GM12878 (cell line): ENCODE results near the gene KHDC1. TPM values are rescaled to one million over a fixed set of nuclear protein-coding genes. Genes with fewer than 3 reads are reported as not detected.

Experiments
- ATAC-seq: fragments of 200-7000 bp; cut with Tn5 transposase; 3 replicates; pipeline ENCODE4 v1.9.1; 2020; ENCODE audit warnings: mild to moderate bottlenecking, moderate library complexity
- BruUV-seq: library from RNA; stranded (reverse); fragments of 400-500 nt; replicated peaks from 2 replicates; lab custom pipeline; 2021; lab: Mats Ljungman, UMichigan
- CTCF ChIA-PET: fragments of 300-600 bp; sonication (Branson Sonifier 250); formaldehyde crosslinking; extraction: SDS; loops from one replicate; lab custom pipeline; 2021; ENCODE audit warnings: inconsistent platforms; lab: Yijun Ruan, JAX
- POLR2A ChIA-PET: fragments of 350-600 bp; formaldehyde crosslinking; extraction: SDS; loops from one replicate; lab custom pipeline; 2021; ENCODE audit warnings: inconsistent platforms; lab: Charles Lee
- RAD21 ChIA-PET: fragments of 300-600 bp; sonication (Branson Sonifier 250); formaldehyde crosslinking; loops from one replicate; lab custom pipeline; 2023; ENCODE audit warnings: antibody characterized with exemption; ENCODE audit not compliant: unreplicated experiment; lab: Charles Lee
- SMC1A ChIA-PET: fragments of 300-600 bp; sonication (Branson Sonifier 250); formaldehyde crosslinking; loops from one replicate; lab custom pipeline; 2023; ENCODE audit not compliant: unreplicated experiment, uncharacterized antibody; lab: Charles Lee
- DNase-seq: peaks from one replicate; pipeline ENCODE4 v3.0.0-alpha.2; 2011; ENCODE audit warnings: low read depth, low spot score
- FAIRE-seq: peaks from 3 replicates; lab custom pipeline; 2011; peaks lifted over from hg19 to GRCh38; lab: Jason Lieb, UNC
- H2AFZ ChIP-seq: 2 replicates; pipeline ENCODE4 v1.6.0; 2011; ENCODE audit warnings: low read depth, low read length, control low read depth; ENCODE audit not compliant: control insufficient read depth
- H3K27ac ChIP-seq: 2 replicates; pipeline ENCODE4 v1.5.1; 2011; ENCODE audit warnings: control low read depth; ENCODE audit not compliant: control insufficient read depth, insufficient read depth
- H3K27me3 ChIP-seq, 2 experiments: replicated peaks in 1 of 2; 2 replicates each; pipeline versions ENCODE4 v1.6.0 to v1.6.1; 2011; ENCODE audit warnings: low read length in 1 of 2; ENCODE audit not compliant: control insufficient read depth in 2 of 2, insufficient read depth in 2 of 2
- H3K36me3 ChIP-seq, 2 experiments: 2 replicates each; pipeline ENCODE4 v1.5.1; 2011; ENCODE audit warnings: low read length in 1 of 2; ENCODE audit not compliant: control insufficient read depth in 2 of 2, insufficient read depth in 2 of 2
- H3K4me1 ChIP-seq: 2 replicates; pipeline ENCODE4 v1.6.1; 2011; ENCODE audit warnings: mild to moderate bottlenecking, low read length, moderate library complexity, mixed read lengths; ENCODE audit not compliant: control insufficient read depth, insufficient read depth
- H3K4me2 ChIP-seq: 2 replicates; pipeline ENCODE4 v1.6.0; 2011; ENCODE audit warnings: control low read depth; ENCODE audit not compliant: control insufficient read depth, insufficient read depth
- H3K4me3 ChIP-seq: fragments of 200-600 bp; sonication (generic); 2 replicates; pipeline ENCODE4 v1.5.1; 2016
- H3K79me2 ChIP-seq: 2 replicates; pipeline ENCODE4 v1.6.0; 2011; ENCODE audit warnings: low read length; ENCODE audit not compliant: control insufficient read depth, insufficient read depth
- H3K9ac ChIP-seq: 2 replicates; pipeline ENCODE4 v1.8.0; 2011; ENCODE audit warnings: low read length, control low read depth, mixed read lengths; ENCODE audit not compliant: control insufficient read depth, insufficient read depth
- H3K9me3 ChIP-seq: replicated peaks from 3 replicates; pipeline ENCODE4 v1.5.1; 2011; ENCODE audit warnings: mild to moderate bottlenecking, low read length; ENCODE audit not compliant: control insufficient read depth, insufficient read depth
- H4K20me1 ChIP-seq: 2 replicates; pipeline ENCODE4 v1.6.0; 2011; ENCODE audit not compliant: control insufficient read depth, insufficient read depth
- CBX3 ChIP-seq: fragments of 200-600 bp; sonication (generic); IDR thresholded peaks from 2 replicates; pipeline ENCODE4 v1.6.1; 2016; ENCODE audit warnings: low read depth, borderline replicate concordance
- CEBPB ChIP-seq, 2 experiments: fragments of 150-350 bp in 1 of 2; IDR thresholded peaks; 2 replicates each; pipeline ENCODE4 v1.6.1; 2012 to 2014; ENCODE audit warnings: low read depth in 2 of 2, low read length in 2 of 2, borderline replicate concordance in 1 of 2, inconsistent platforms in 1 of 2
- CUX1 ChIP-seq: IDR thresholded peaks from 2 replicates; pipeline ENCODE4 v1.6.1; 2012; ENCODE audit warnings: improper control_type of control experiment, low read depth, low read length; ENCODE audit not compliant: insufficient replicate concordance
- EGR1 ChIP-seq, 2 experiments: IDR thresholded peaks; 1 replicate in 1 of 2; 2 replicates in 1 of 2; pipeline ENCODE4 v1.6.1; 2011 to 2012; ENCODE audit warnings: low read depth in 2 of 2, low read length in 2 of 2, borderline replicate concordance in 1 of 2, mild to moderate bottlenecking in 1 of 2, moderate library complexity in 1 of 2
- ESRRA ChIP-seq: IDR thresholded peaks from 2 replicates; pipeline ENCODE4 v1.6.1; 2012; ENCODE audit warnings: mild to moderate bottlenecking, low read length, improper control_type of control experiment
- ETV6 ChIP-seq, 2 experiments: fragments of 450-650 bp in 1 of 2; IDR thresholded peaks in 1 of 2; conservative IDR thresholded peaks in 1 of 2; 2 replicates each; pipeline ENCODE4 v1.6.1; 2014; ENCODE audit warnings: antibody characterized with exemption in 1 of 2, borderline replicate concordance in 1 of 2, low read depth in 1 of 2, mild to moderate bottlenecking in 1 of 2, moderate library complexity in 1 of 2
- IRF4 ChIP-seq: IDR thresholded peaks from 2 replicates; pipeline ENCODE4 v1.6.1; 2011; ENCODE audit warnings: low read depth, low read length
- JUND ChIP-seq: IDR thresholded peaks from 2 replicates; pipeline ENCODE4 v1.6.1; 2012; ENCODE audit warnings: low read depth, mild to moderate bottlenecking, low read length, improper control_type of control experiment, moderate library complexity
- LARP7 ChIP-seq: fragments of 450-650 bp; IDR thresholded peaks from 2 replicates; pipeline ENCODE4 v1.6.1; 2017; ENCODE audit warnings: mild to moderate bottlenecking
- MAX ChIP-seq: IDR thresholded peaks from 2 replicates; pipeline ENCODE4 v1.6.1; 2012; ENCODE audit warnings: low read depth, low read length, improper control_type of control experiment
- NBN ChIP-seq: fragments of 450-650 bp; IDR thresholded peaks from 2 replicates; pipeline ENCODE4 v1.6.1; 2016
- NFXL1 ChIP-seq: fragments of 450-650 bp; IDR thresholded peaks from 2 replicates; pipeline ENCODE4 v1.6.1; 2017; ENCODE audit warnings: antibody characterized with exemption, mild to moderate bottlenecking, borderline replicate concordance
- RFX5 ChIP-seq: IDR thresholded peaks from 2 replicates; pipeline ENCODE4 v1.6.1; 2011; ENCODE audit warnings: low read depth, low read length, improper control_type of control experiment
- TCF7 ChIP-seq: IDR thresholded peaks from 2 replicates; pipeline ENCODE4 v1.6.1; 2014; ENCODE audit warnings: antibody characterized with exemption, borderline replicate concordance
- WRNIP1 ChIP-seq: IDR thresholded peaks from 2 replicates; pipeline ENCODE4 v1.6.1; 2011; ENCODE audit warnings: low read depth, low read length, improper control_type of control experiment, borderline replicate concordance
- YBX1 ChIP-seq: fragments of 450-650 bp; IDR thresholded peaks from 2 replicates; pipeline ENCODE4 v1.6.1; 2016; ENCODE audit warnings: antibody characterized with exemption
- ZNF207 ChIP-seq: fragments of 450-650 bp; IDR thresholded peaks from 2 replicates; pipeline ENCODE4 v1.6.1; 2014; ENCODE audit warnings: antibody characterized with exemption, mild to moderate bottlenecking, borderline replicate concordance
- WGBS: methylation state at CpG from one replicate; pipeline ENCODE4 v1.1.6; 2016; ENCODE audit warnings: low lambda C conversion rate; ENCODE audit not compliant: insufficient replicate concordance, insufficient coverage; ENCODE audit errors: missing lambda C conversion rate; 5-methylcytosine and 5-hydroxymethylcytosine counted together
- in situ Hi-C: fragments of 300-500 bp; cut with MboI; formaldehyde crosslinking; loops from 9 replicates; pipeline ENCODE4 v1.14.3; 2018; ENCODE audit warnings: mixed read lengths
- intact Hi-C: fragments of 100-400 bp; cut with micrococcal nuclease; formaldehyde crosslinking; loops from one replicate; pipeline ENCODE4 v1.14.2; 2022; ENCODE audit not compliant: unreplicated experiment
- polyA plus RNA-seq, 11 experiments: library from polyadenylated mRNA; depleted of rRNA in 4 of 11; unstranded in 6 of 11; stranded (reverse) in 5 of 11; fragments of >200 nt; fragmentation: Nextera tagmentation in 4 of 11; fragmentation: Illumina TruSeq in 1 of 11; extraction: Ambion mirVana in 4 of 11; extraction: Trizol in 1 of 11; gene quantifications; 1 replicate in 1 of 11; 2 replicates in 10 of 11; pipeline versions ENCODE4 v1.2.1 to v1.2.3, GENCODE V29; 2011 to 2016; ENCODE audit warnings: inconsistent platforms in 2 of 11, missing spikeins in 2 of 11, low read depth in 1 of 11
- total RNA-seq, 4 experiments: library from RNA; depleted of rRNA in 3 of 4; stranded (reverse); fragments of >200 nt in 3 of 4; fragmentation: Illumina TruSeq in 1 of 4; extraction: Trizol in 1 of 4; gene quantifications; 2 replicates each; pipeline versions ENCODE4 v1.2.1 to v1.2.3, GENCODE V29; 2013 to 2021

The KHDC1 gene
- total and polyA plus RNA-seq, 10 of the 15 experiments (the other 5 are each of a cell fraction or from before 2014, with no cell fraction given) = 3.3 to 8.7 (median 6.3) TPM

- Histone ChIP-seq H3K9me3 (no peaks in the 10 kb centered on the region), H3K4me2 (no peak overlapping the region), H3K4me3 (no peak overlapping the region), H3K27ac (no peak overlapping the region), H3K36me3 (no peaks in the 10 kb centered on the region), H2AFZ (no peak overlapping the region), H3K79me2 (no peaks in the 10 kb centered on the region), H3K27me3 (no peaks in the 10 kb centered on the region), H3K9ac (no peak overlapping the region), H3K4me1 (no peaks in the 10 kb centered on the region), H4K20me1 (no peaks in the 10 kb centered on the region; the same call in 1 of the 2 replicates)
- no peak for DNase-seq
- intact Hi-C loops (no loop called here), in situ Hi-C loops (no loop called here)
- SMC1A ChIA-PET = no interaction called here
- WGBS = 42% methylated on average over 4 of the region's 4 CpGs
- no peak for ATAC-seq
- RAD21 ChIA-PET = no interaction called here
- CTCF ChIA-PET = interaction anchor here (0.9 kb wide), 1 partner anchor 789 kb away, joined by 3 read pairs; no protein-coding TSS in a partner anchor
- no TSS peak for BruUV-seq
- POLR2A ChIA-PET = no interaction called here
- FAIRE-seq = no peak
- TF ChIP-seq CUX1 (no peak), JUND (no peak), NFXL1 (no peak), NBN (no peak), IRF4 (no peak), LARP7 (no peak), WRNIP1 (no peak), ETV6 (conservative IDR thresholded peaks at IDR 0.05 in 1 of 2, IDR thresholded peaks at IDR 0.05 in 1 of 2; ENCODE audit: borderline replicate concordance in 1 of 2, low read depth in 1 of 2) (no peak), ESRRA (no peak), ZNF207 (no peak), YBX1 (no peak), EGR1 (IDR thresholded peaks at IDR 0.05; ENCODE audit: borderline replicate concordance in 1 of 2, low read depth in 2 of 2, low read length in 2 of 2) (no peak), CEBPB (IDR thresholded peaks at IDR 0.05; ENCODE audit: borderline replicate concordance in 1 of 2, low read depth in 2 of 2, low read length in 2 of 2) (no peak), TCF7 (no peak), CBX3 (no peak), RFX5 (no peak), MAX (no peak)
Measured at GRCh38 chr6:73200735-73201134, 62.3 kb downstream of the KHDC1 start.
